H1 (cell line): ENCODE measurements around the gene MEX3C. TPM values are rescaled to one million over a fixed set of nuclear protein-coding genes. Genes with fewer than 3 reads are reported as not detected.

ENCODE experiments used
- CTCF ChIA-PET: fragments of 300-600 bp; sonication (Branson Sonifier 250); formaldehyde crosslinking; loops from one replicate; lab custom pipeline; 2021; ENCODE audit not compliant: partially characterized antibody; lab: Charles Lee
- POLR2A ChIA-PET: fragments of 300-600 bp; sonication (Branson Sonifier 250); formaldehyde crosslinking; loops from one replicate; lab custom pipeline; 2021; ENCODE audit warnings: inconsistent platforms; ENCODE audit not compliant: partially characterized antibody; lab: Charles Lee
- DNase-seq, 2 experiments: peaks; one replicate each; pipeline versions ENCODE4 v3.0.0 to v3.0.0-alpha.2; 2010 to 2022; ENCODE audit warnings: low spot score in 2 of 2, low read depth in 1 of 2, mixed read lengths in 1 of 2
- FAIRE-seq: peaks from 2 replicates; lab custom pipeline; 2011; peaks lifted over from hg19 to GRCh38; lab: Jason Lieb, UNC
- H2AFZ ChIP-seq: 2 replicates; pipeline ENCODE4 v1.8.1; 2012; ENCODE audit warnings: low read length, inconsistent platforms
- H2AK5ac ChIP-seq: 2 replicates; pipeline ENCODE4 v1.6.1; 2013; ENCODE audit warnings: low read depth, low read length
- H2BK120ac ChIP-seq: replicated peaks from 2 replicates; pipeline ENCODE3; 2013; ENCODE audit warnings: low read depth, low read length, inconsistent platforms
- H2BK12ac ChIP-seq: 2 replicates; pipeline ENCODE4 v1.6.1; 2013; ENCODE audit warnings: low read depth, low read length
- H2BK15ac ChIP-seq: 2 replicates; pipeline ENCODE4 v1.6.1; 2013; ENCODE audit warnings: low read length
- H2BK20ac ChIP-seq: 2 replicates; pipeline ENCODE4 v1.6.1; 2013; ENCODE audit warnings: low read length
- H2BK5ac ChIP-seq: 2 replicates; pipeline ENCODE4 v1.6.1; 2013; ENCODE audit warnings: low read depth, low read length
- H3K14ac ChIP-seq: 2 replicates; pipeline ENCODE4 v1.6.1; 2013; ENCODE audit warnings: inconsistent platforms; ENCODE audit not compliant: insufficient read length
- H3K18ac ChIP-seq: 2 replicates; pipeline ENCODE4 v1.6.1; 2013; ENCODE audit warnings: low read length; ENCODE audit errors: extremely low read depth
- H3K23ac ChIP-seq: 2 replicates; pipeline ENCODE4 v1.6.1; 2013; ENCODE audit warnings: inconsistent platforms; ENCODE audit not compliant: insufficient read length
- H3K23me2 ChIP-seq: 2 replicates; pipeline ENCODE4 v1.6.1; 2013; ENCODE audit warnings: low read depth, low read length
- H3K27ac ChIP-seq: 2 replicates; pipeline ENCODE4 v1.6.1; 2011; ENCODE audit warnings: low read depth, low read length, inconsistent platforms
- H3K27me3 ChIP-seq, 4 experiments: replicated peaks in 1 of 4; 1 replicate in 1 of 4; 2 replicates in 3 of 4; pipeline versions ENCODE4 v1.6.1 to v1.8.1; 2011 to 2013; ENCODE audit warnings: low read length in 3 of 4, mild to moderate bottlenecking in 3 of 4, inconsistent platforms in 2 of 4, mixed read lengths in 2 of 4, moderate library complexity in 1 of 4; ENCODE audit not compliant: control insufficient read depth in 3 of 4, insufficient read depth in 3 of 4; ENCODE audit errors: extremely low read depth in 1 of 4
- H3K36me3 ChIP-seq, 4 experiments: 2 replicates each; pipeline versions ENCODE4 v1.6.1 to v1.8.1; 2011 to 2013; ENCODE audit warnings: mild to moderate bottlenecking in 4 of 4, low read length in 3 of 4, moderate library complexity in 2 of 4, control low read depth in 1 of 4, inconsistent platforms in 1 of 4; ENCODE audit not compliant: insufficient read depth in 4 of 4, control insufficient read depth in 2 of 4
- H3K4ac ChIP-seq: replicated peaks from 2 replicates; pipeline ENCODE3; 2013; ENCODE audit warnings: low read length, low read depth, mixed read lengths, inconsistent platforms; ENCODE audit not compliant: insufficient read length
- H3K4me1 ChIP-seq, 4 experiments: replicated peaks in 1 of 4; 1 replicate in 1 of 4; 2 replicates in 3 of 4; pipeline versions ENCODE4 v1.6.1 to v1.8.1; 2011 to 2013; ENCODE audit warnings: low read length in 3 of 4, inconsistent platforms in 2 of 4, mixed read lengths in 1 of 4; ENCODE audit not compliant: insufficient read depth in 4 of 4, control insufficient read depth in 3 of 4
- H3K4me2 ChIP-seq, 2 experiments: 2 replicates each; pipeline versions ENCODE4 v1.6.1 to v1.8.1; 2011 to 2013; ENCODE audit warnings: low read depth in 2 of 2, low read length in 2 of 2, control low read depth in 1 of 2, inconsistent platforms in 1 of 2, mild to moderate bottlenecking in 1 of 2; ENCODE audit not compliant: insufficient read depth in 1 of 2
- H3K4me3 ChIP-seq, 4 experiments: fragments of 200-600, 300-600 bp in 1 of 4; sonication (generic), shearing (Covaris generic), sonication (Bioruptor Twin) in 1 of 4; 2 replicates each; pipeline versions ENCODE4 v1.5.1 to v1.8.1; 2011 to 2016; ENCODE audit warnings: low read length in 4 of 4, low read depth in 3 of 4, control low read depth in 2 of 4, inconsistent platforms in 2 of 4, mild to moderate bottlenecking in 2 of 4, mixed read lengths in 1 of 4, moderate library complexity in 1 of 4; ENCODE audit not compliant: insufficient read depth in 2 of 4; ENCODE audit errors: extremely low read depth in 1 of 4
- H3K56ac ChIP-seq: replicated peaks from 2 replicates; pipeline ENCODE3; 2013; ENCODE audit warnings: low read depth, mild to moderate bottlenecking, mixed read lengths, low read length, inconsistent platforms; ENCODE audit not compliant: insufficient read length
- H3K79me1 ChIP-seq: 2 replicates; pipeline ENCODE4 v1.6.1; 2013; ENCODE audit warnings: low read depth, low read length, control low read depth
- H3K79me2 ChIP-seq, 2 experiments: 2 replicates each; pipeline versions ENCODE4 v1.6.1 to v1.8.1; 2012 to 2013; ENCODE audit warnings: low read length in 2 of 2, mild to moderate bottlenecking in 2 of 2, inconsistent platforms in 1 of 2; ENCODE audit not compliant: insufficient read depth in 2 of 2, control insufficient read depth in 1 of 2
- H3K9ac ChIP-seq, 4 experiments: replicated peaks in 1 of 4; 1 replicate in 1 of 4; 2 replicates in 3 of 4; pipeline versions ENCODE4 v1.6.1 to v1.8.1; 2011 to 2013; ENCODE audit warnings: low read depth in 3 of 4, low read length in 3 of 4, control low read depth in 2 of 4, mild to moderate bottlenecking in 2 of 4, moderate library complexity in 2 of 4, inconsistent platforms in 1 of 4; ENCODE audit errors: extremely low read depth in 1 of 4
- H3K9me3 ChIP-seq, 2 experiments: 2 replicates each; pipeline versions ENCODE4 v1.6.1 to v1.8.1; 2012 to 2013; ENCODE audit warnings: mild to moderate bottlenecking in 2 of 2, moderate library complexity in 2 of 2, control low read depth in 1 of 2, inconsistent platforms in 1 of 2, low read depth in 1 of 2, low read length in 1 of 2, mixed read lengths in 1 of 2; ENCODE audit not compliant: insufficient read depth in 2 of 2
- H4K20me1 ChIP-seq, 2 experiments: replicated peaks in 1 of 2; 2 replicates each; pipeline versions ENCODE3 to v1.8.1; 2011 to 2013; ENCODE audit warnings: inconsistent platforms in 2 of 2, low read length in 2 of 2, mild to moderate bottlenecking in 1 of 2; ENCODE audit not compliant: insufficient read depth in 2 of 2, control insufficient read depth in 1 of 2
- H4K5ac ChIP-seq: 2 replicates; pipeline ENCODE4 v1.6.1; 2013; ENCODE audit warnings: low read length, low read depth, mixed read lengths, inconsistent platforms; ENCODE audit not compliant: insufficient read length
- H4K8ac ChIP-seq: 2 replicates; pipeline ENCODE4 v1.8.0; 2013; ENCODE audit warnings: mild to moderate bottlenecking, moderate library complexity, low read length, inconsistent platforms; ENCODE audit not compliant: insufficient read depth; ENCODE audit errors: extremely low read depth
- H4K91ac ChIP-seq: replicated peaks from 2 replicates; pipeline ENCODE3; 2013; ENCODE audit warnings: low read length, mixed read lengths, inconsistent platforms; ENCODE audit not compliant: insufficient read length
- ASH2L ChIP-seq: fragments of 200-600, 300-600 bp; sonication (generic); IDR thresholded peaks from one replicate; pipeline ENCODE4 v1.7.1; 2017; ENCODE audit warnings: low read length
- CHD2 ChIP-seq: IDR thresholded peaks from 2 replicates; pipeline ENCODE4 v1.6.1; 2012; ENCODE audit warnings: low read length, improper control_type of control experiment
- CREB1 ChIP-seq: IDR thresholded peaks from 2 replicates; pipeline ENCODE4 v1.6.1; 2012; ENCODE audit warnings: inconsistent platforms
- EP300 ChIP-seq, 2 experiments: IDR thresholded peaks; 1 replicate in 1 of 2; 2 replicates in 1 of 2; pipeline ENCODE4 v1.6.1; 2011 to 2012; ENCODE audit warnings: low read depth in 2 of 2, low read length in 2 of 2, mild to moderate bottlenecking in 2 of 2, borderline replicate concordance in 1 of 2, inconsistent platforms in 1 of 2, moderate library complexity in 1 of 2
- GTF2F1 ChIP-seq: IDR thresholded peaks from 2 replicates; pipeline ENCODE4 v1.6.1; 2012; ENCODE audit warnings: low read depth, low read length, improper control_type of control experiment, borderline replicate concordance
- JUND ChIP-seq: IDR thresholded peaks from 2 replicates; pipeline ENCODE4 v1.6.1; 2011; ENCODE audit warnings: mild to moderate bottlenecking, improper control_type of control experiment, low read length
- PHF8 ChIP-seq: fragments of 200-600 bp; sonication (generic); conservative IDR thresholded peaks from 2 replicates; pipeline ENCODE4 v1.7.1; 2012; ENCODE audit warnings: low read depth, mild to moderate bottlenecking, inconsistent platforms, low read length, moderate library complexity
- POU5F1 ChIP-seq: IDR thresholded peaks from 2 replicates; pipeline ENCODE4 v1.6.1; 2011; ENCODE audit warnings: low read depth, mild to moderate bottlenecking, low read length, moderate library complexity
- SIRT6 ChIP-seq: IDR thresholded peaks from one replicate; pipeline ENCODE4 v1.7.1; 2012; ENCODE audit warnings: low read length, inconsistent platforms
- TCF12 ChIP-seq: IDR thresholded peaks from 2 replicates; pipeline ENCODE4 v1.6.1; 2011; ENCODE audit warnings: low read depth, mild to moderate bottlenecking, low read length
- WGBS, 2 experiments: shearing (Covaris generic) in 1 of 2; methylation state at CpG; one replicate each; pipeline versions ENCODE4 v1.1.6 to v1.1.7; 2013 to 2015; ENCODE audit warnings: low lambda C conversion rate in 2 of 2, mixed read lengths in 2 of 2, inconsistent platforms in 1 of 2, low coverage in 1 of 2, missing lambda C conversion rate in 1 of 2; ENCODE audit not compliant: insufficient replicate concordance in 2 of 2, insufficient coverage in 1 of 2, insufficient read length in 1 of 2; ENCODE audit errors: extremely low coverage in 1 of 2, missing lambda C conversion rate in 1 of 2; 5-methylcytosine and 5-hydroxymethylcytosine counted together
- polyA plus RNA-seq, 7 experiments: library from polyadenylated mRNA; depleted of rRNA in 3 of 7; stranded (reverse) in 5 of 7; unstranded in 2 of 7; fragments of >200 nt in 5 of 7; fragments of 200-250 nt in 2 of 7; gene quantifications; 1 replicate in 5 of 7; 2 replicates in 1 of 7; 4 replicates in 1 of 7; pipeline versions ENCODE4 v1.2.1 to v1.2.3, GENCODE V29; 2011 to 2013; ENCODE audit warnings: missing spikeins in 2 of 7, mixed read lengths in 2 of 7
- total RNA-seq: library from RNA; stranded (reverse); fragmentation: NEBNext Ultra II Directional; extraction: Animal tissue kit (Norgen Biotek cat#: 25700); gene quantifications from 2 replicates; pipeline ENCODE4 v1.2.1, GENCODE V29; 2021
- TF ChIP-seq, protein P1 (sequence below): IDR thresholded peaks from 2 replicates; pipeline ENCODE4 v1.6.1; 2012; ENCODE audit warnings: inconsistent platforms
- TF ChIP-seq, protein P2 (sequence below), 3 experiments: IDR thresholded peaks; 1 replicate in 2 of 3; 2 replicates in 1 of 3; pipeline versions ENCODE4 v1.5.1 to v1.6.1; 2011; ENCODE audit warnings: low read length in 3 of 3, mild to moderate bottlenecking in 3 of 3, inconsistent platforms in 2 of 3, low read depth in 1 of 3, moderate library complexity in 1 of 3; ENCODE audit not compliant: insufficient read depth in 1 of 3; ENCODE audit errors: control extremely low read depth in 1 of 3

Gene MEX3C
- total and polyA plus RNA-seq, 2 of the 8 experiments (the other 6 are each of a cell fraction or from before 2014, with no cell fraction given): 48.2 to 103 TPM

DNA sequence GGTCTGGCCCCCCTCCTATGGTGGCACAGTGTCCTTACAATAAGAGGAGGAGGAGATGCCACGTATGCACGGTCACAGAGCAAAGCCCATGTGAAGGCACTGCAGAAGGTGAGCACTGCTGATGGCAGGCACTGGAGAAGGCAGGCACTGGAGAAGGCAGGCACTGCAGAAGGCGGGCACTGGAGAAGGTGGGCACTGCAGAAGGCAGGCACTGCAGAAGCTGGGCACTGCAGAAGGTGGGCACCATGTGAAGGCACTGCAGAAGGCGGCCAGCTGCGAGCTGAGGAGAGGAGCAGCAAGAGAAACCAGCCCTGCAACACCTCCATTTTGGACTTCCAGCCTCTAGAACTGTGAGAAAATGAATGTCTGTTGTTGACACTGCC, 46.3 kb downstream of the MEX3C start:
- peaks cover 0 to 2% (median 0%) of the 10 kb centered on the region in 4 experiments; a peak in 1 of 7 replicates for H3K4me1 ChIP-seq
- 79% methylated on average over 5 of the region's 5 CpGs; no CpG with 5 or more reads in 1 of the 2 experiments for WGBS, 2 experiments
- no peak overlapping the region for H4K5ac ChIP-seq
- H3K4ac ChIP-seq: no peak overlapping the region
- CTCF ChIA-PET: interaction anchor here (1.2 to 2.0 kb wide), 2 partner anchors 11 to 13 kb away, joined by 6 to 8 read pairs; no protein-coding TSS in a partner anchor
- H3K23me2 ChIP-seq: no peaks in the 10 kb centered on the region
- FAIRE-seq (no peak), DNase-seq (no peak)
- H2AFZ ChIP-seq: no peak overlapping the region
- H3K9ac ChIP-seq: no peak overlapping the region
- H2BK120ac ChIP-seq: no peak overlapping the region
- no peaks in the 10 kb centered on the region for H3K79me1 ChIP-seq
- no peak overlapping the region for H4K91ac ChIP-seq
- no peak overlapping the region for H2BK12ac ChIP-seq
- H2AK5ac ChIP-seq: peak overlapping the region; percentile 90; the same call in 1 of the 2 replicates
- no peak overlapping the region for H4K8ac ChIP-seq
- H3K4me2 ChIP-seq: no peak overlapping the region
- H3K9me3 ChIP-seq: no peaks in the 10 kb centered on the region
- H2BK15ac ChIP-seq: no peak overlapping the region
- H3K79me2 ChIP-seq: no peaks in the 10 kb centered on the region
- H3K4me3 ChIP-seq: no peak overlapping the region
- no peak overlapping the region for H2BK20ac ChIP-seq
- H3K56ac ChIP-seq: no peak overlapping the region
- TF ChIP-seq JUND (no peak), POU5F1 (no peak), CREB1 (no peak), CHD2 (no peak), EP300 (IDR thresholded peaks at IDR 0.05; ENCODE audit: borderline replicate concordance in 1 of 2, low read depth in 2 of 2, low read length in 2 of 2) (no peak), ASH2L (no peak), SIRT6 (no peak), TCF12 (no peak), PHF8 (no peak), GTF2F1 (no peak)
- TF ChIP-seq, protein P1, sequence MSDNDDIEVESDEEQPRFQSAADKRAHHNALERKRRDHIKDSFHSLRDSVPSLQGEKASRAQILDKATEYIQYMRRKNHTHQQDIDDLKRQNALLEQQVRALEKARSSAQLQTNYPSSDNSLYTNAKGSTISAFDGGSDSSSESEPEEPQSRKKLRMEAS: no peak
- TF ChIP-seq, protein P2, sequence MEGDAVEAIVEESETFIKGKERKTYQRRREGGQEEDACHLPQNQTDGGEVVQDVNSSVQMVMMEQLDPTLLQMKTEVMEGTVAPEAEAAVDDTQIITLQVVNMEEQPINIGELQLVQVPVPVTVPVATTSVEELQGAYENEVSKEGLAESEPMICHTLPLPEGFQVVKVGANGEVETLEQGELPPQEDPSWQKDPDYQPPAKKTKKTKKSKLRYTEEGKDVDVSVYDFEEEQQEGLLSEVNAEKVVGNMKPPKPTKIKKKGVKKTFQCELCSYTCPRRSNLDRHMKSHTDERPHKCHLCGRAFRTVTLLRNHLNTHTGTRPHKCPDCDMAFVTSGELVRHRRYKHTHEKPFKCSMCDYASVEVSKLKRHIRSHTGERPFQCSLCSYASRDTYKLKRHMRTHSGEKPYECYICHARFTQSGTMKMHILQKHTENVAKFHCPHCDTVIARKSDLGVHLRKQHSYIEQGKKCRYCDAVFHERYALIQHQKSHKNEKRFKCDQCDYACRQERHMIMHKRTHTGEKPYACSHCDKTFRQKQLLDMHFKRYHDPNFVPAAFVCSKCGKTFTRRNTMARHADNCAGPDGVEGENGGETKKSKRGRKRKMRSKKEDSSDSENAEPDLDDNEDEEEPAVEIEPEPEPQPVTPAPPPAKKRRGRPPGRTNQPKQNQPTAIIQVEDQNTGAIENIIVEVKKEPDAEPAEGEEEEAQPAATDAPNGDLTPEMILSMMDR (IDR thresholded peaks at IDR 0.05; ENCODE audit: control extremely low read depth in 1 of 3, insufficient read depth in 1 of 3, low read depth in 1 of 3, low read length in 3 of 3): no peak
- no peak overlapping the region for H3K27ac ChIP-seq
- POLR2A ChIA-PET: no interaction called here
- no peak overlapping the region for H2BK5ac ChIP-seq
- H3K18ac ChIP-seq: no peak overlapping the region
- no peaks in the 10 kb centered on the region for H4K20me1 ChIP-seq
- no peak overlapping the region for H3K23ac ChIP-seq
- H3K36me3 ChIP-seq: no peaks in the 10 kb centered on the region
- no peaks in the 10 kb centered on the region for H3K27me3 ChIP-seq
- no peak overlapping the region for H3K14ac ChIP-seq
